H1 (cell line): ENCODE measurements around the gene FANCD2. TPM values are rescaled to one million over a fixed set of nuclear protein-coding genes. Genes with fewer than 3 reads are reported as not detected.

Experiments used
- CTCF ChIA-PET: fragments of 300-600 bp; sonication (Branson Sonifier 250); formaldehyde crosslinking; loops from one replicate; lab custom pipeline; 2021; ENCODE audit not compliant: partially characterized antibody; lab: Charles Lee
- POLR2A ChIA-PET: fragments of 300-600 bp; sonication (Branson Sonifier 250); formaldehyde crosslinking; loops from one replicate; lab custom pipeline; 2021; ENCODE audit warnings: inconsistent platforms; ENCODE audit not compliant: partially characterized antibody; lab: Charles Lee
- DNase-seq, 2 experiments: peaks; one replicate each; pipeline versions ENCODE4 v3.0.0 to v3.0.0-alpha.2; 2010 to 2022; ENCODE audit warnings: low spot score in 2 of 2, low read depth in 1 of 2, mixed read lengths in 1 of 2
- FAIRE-seq: peaks from 2 replicates; lab custom pipeline; 2011; peaks lifted over from hg19 to GRCh38; lab: Jason Lieb, UNC
- H2AFZ ChIP-seq: 2 replicates; pipeline ENCODE4 v1.8.1; 2012; ENCODE audit warnings: low read length, inconsistent platforms
- H2AK5ac ChIP-seq: 2 replicates; pipeline ENCODE4 v1.6.1; 2013; ENCODE audit warnings: low read depth, low read length
- H2BK120ac ChIP-seq: replicated peaks from 2 replicates; pipeline ENCODE3; 2013; ENCODE audit warnings: low read depth, low read length, inconsistent platforms
- H2BK12ac ChIP-seq: 2 replicates; pipeline ENCODE4 v1.6.1; 2013; ENCODE audit warnings: low read depth, low read length
- H2BK15ac ChIP-seq: 2 replicates; pipeline ENCODE4 v1.6.1; 2013; ENCODE audit warnings: low read length
- H2BK20ac ChIP-seq: 2 replicates; pipeline ENCODE4 v1.6.1; 2013; ENCODE audit warnings: low read length
- H2BK5ac ChIP-seq: 2 replicates; pipeline ENCODE4 v1.6.1; 2013; ENCODE audit warnings: low read depth, low read length
- H3K14ac ChIP-seq: 2 replicates; pipeline ENCODE4 v1.6.1; 2013; ENCODE audit warnings: inconsistent platforms; ENCODE audit not compliant: insufficient read length
- H3K18ac ChIP-seq: 2 replicates; pipeline ENCODE4 v1.6.1; 2013; ENCODE audit warnings: low read length; ENCODE audit errors: extremely low read depth
- H3K23ac ChIP-seq: 2 replicates; pipeline ENCODE4 v1.6.1; 2013; ENCODE audit warnings: inconsistent platforms; ENCODE audit not compliant: insufficient read length
- H3K23me2 ChIP-seq: 2 replicates; pipeline ENCODE4 v1.6.1; 2013; ENCODE audit warnings: low read depth, low read length
- H3K27ac ChIP-seq: 2 replicates; pipeline ENCODE4 v1.6.1; 2011; ENCODE audit warnings: low read depth, low read length, inconsistent platforms
- H3K27me3 ChIP-seq, 4 experiments: replicated peaks in 1 of 4; 1 replicate in 1 of 4; 2 replicates in 3 of 4; pipeline versions ENCODE4 v1.6.1 to v1.8.1; 2011 to 2013; ENCODE audit warnings: low read length in 3 of 4, mild to moderate bottlenecking in 3 of 4, inconsistent platforms in 2 of 4, mixed read lengths in 2 of 4, moderate library complexity in 1 of 4; ENCODE audit not compliant: control insufficient read depth in 3 of 4, insufficient read depth in 3 of 4; ENCODE audit errors: extremely low read depth in 1 of 4
- H3K36me3 ChIP-seq, 4 experiments: 2 replicates each; pipeline versions ENCODE4 v1.6.1 to v1.8.1; 2011 to 2013; ENCODE audit warnings: mild to moderate bottlenecking in 4 of 4, low read length in 3 of 4, moderate library complexity in 2 of 4, control low read depth in 1 of 4, inconsistent platforms in 1 of 4; ENCODE audit not compliant: insufficient read depth in 4 of 4, control insufficient read depth in 2 of 4
- H3K4ac ChIP-seq: replicated peaks from 2 replicates; pipeline ENCODE3; 2013; ENCODE audit warnings: low read length, low read depth, mixed read lengths, inconsistent platforms; ENCODE audit not compliant: insufficient read length
- H3K4me1 ChIP-seq, 4 experiments: replicated peaks in 1 of 4; 1 replicate in 1 of 4; 2 replicates in 3 of 4; pipeline versions ENCODE4 v1.6.1 to v1.8.1; 2011 to 2013; ENCODE audit warnings: low read length in 3 of 4, inconsistent platforms in 2 of 4, mixed read lengths in 1 of 4; ENCODE audit not compliant: insufficient read depth in 4 of 4, control insufficient read depth in 3 of 4
- H3K4me2 ChIP-seq, 2 experiments: 2 replicates each; pipeline versions ENCODE4 v1.6.1 to v1.8.1; 2011 to 2013; ENCODE audit warnings: low read depth in 2 of 2, low read length in 2 of 2, control low read depth in 1 of 2, inconsistent platforms in 1 of 2, mild to moderate bottlenecking in 1 of 2; ENCODE audit not compliant: insufficient read depth in 1 of 2
- H3K4me3 ChIP-seq, 4 experiments: fragments of 200-600, 300-600 bp in 1 of 4; sonication (generic), shearing (Covaris generic), sonication (Bioruptor Twin) in 1 of 4; 2 replicates each; pipeline versions ENCODE4 v1.5.1 to v1.8.1; 2011 to 2016; ENCODE audit warnings: low read length in 4 of 4, low read depth in 3 of 4, control low read depth in 2 of 4, inconsistent platforms in 2 of 4, mild to moderate bottlenecking in 2 of 4, mixed read lengths in 1 of 4, moderate library complexity in 1 of 4; ENCODE audit not compliant: insufficient read depth in 2 of 4; ENCODE audit errors: extremely low read depth in 1 of 4
- H3K56ac ChIP-seq: replicated peaks from 2 replicates; pipeline ENCODE3; 2013; ENCODE audit warnings: low read depth, mild to moderate bottlenecking, mixed read lengths, low read length, inconsistent platforms; ENCODE audit not compliant: insufficient read length
- H3K79me1 ChIP-seq: 2 replicates; pipeline ENCODE4 v1.6.1; 2013; ENCODE audit warnings: low read depth, low read length, control low read depth
- H3K79me2 ChIP-seq, 2 experiments: 2 replicates each; pipeline versions ENCODE4 v1.6.1 to v1.8.1; 2012 to 2013; ENCODE audit warnings: low read length in 2 of 2, mild to moderate bottlenecking in 2 of 2, inconsistent platforms in 1 of 2; ENCODE audit not compliant: insufficient read depth in 2 of 2, control insufficient read depth in 1 of 2
- H3K9ac ChIP-seq, 4 experiments: replicated peaks in 1 of 4; 1 replicate in 1 of 4; 2 replicates in 3 of 4; pipeline versions ENCODE4 v1.6.1 to v1.8.1; 2011 to 2013; ENCODE audit warnings: low read depth in 3 of 4, low read length in 3 of 4, control low read depth in 2 of 4, mild to moderate bottlenecking in 2 of 4, moderate library complexity in 2 of 4, inconsistent platforms in 1 of 4; ENCODE audit errors: extremely low read depth in 1 of 4
- H3K9me3 ChIP-seq, 2 experiments: 2 replicates each; pipeline versions ENCODE4 v1.6.1 to v1.8.1; 2012 to 2013; ENCODE audit warnings: mild to moderate bottlenecking in 2 of 2, moderate library complexity in 2 of 2, control low read depth in 1 of 2, inconsistent platforms in 1 of 2, low read depth in 1 of 2, low read length in 1 of 2, mixed read lengths in 1 of 2; ENCODE audit not compliant: insufficient read depth in 2 of 2
- H4K20me1 ChIP-seq, 2 experiments: replicated peaks in 1 of 2; 2 replicates each; pipeline versions ENCODE3 to v1.8.1; 2011 to 2013; ENCODE audit warnings: inconsistent platforms in 2 of 2, low read length in 2 of 2, mild to moderate bottlenecking in 1 of 2; ENCODE audit not compliant: insufficient read depth in 2 of 2, control insufficient read depth in 1 of 2
- H4K5ac ChIP-seq: 2 replicates; pipeline ENCODE4 v1.6.1; 2013; ENCODE audit warnings: low read length, low read depth, mixed read lengths, inconsistent platforms; ENCODE audit not compliant: insufficient read length
- H4K8ac ChIP-seq: 2 replicates; pipeline ENCODE4 v1.8.0; 2013; ENCODE audit warnings: mild to moderate bottlenecking, moderate library complexity, low read length, inconsistent platforms; ENCODE audit not compliant: insufficient read depth; ENCODE audit errors: extremely low read depth
- H4K91ac ChIP-seq: replicated peaks from 2 replicates; pipeline ENCODE3; 2013; ENCODE audit warnings: low read length, mixed read lengths, inconsistent platforms; ENCODE audit not compliant: insufficient read length
- CEBPB ChIP-seq: IDR thresholded peaks from 2 replicates; pipeline ENCODE4 v1.6.1; 2012; ENCODE audit warnings: low read depth, low read length
- CHD1 ChIP-seq: IDR thresholded peaks from 2 replicates; pipeline ENCODE4 v1.6.1; 2012; ENCODE audit warnings: low read depth, low read length, improper control_type of control experiment
- CTCF ChIP-seq, 3 experiments: IDR thresholded peaks; 1 replicate in 2 of 3; 2 replicates in 1 of 3; pipeline versions ENCODE4 v1.5.1 to v1.6.1; 2011; ENCODE audit warnings: low read length in 3 of 3, mild to moderate bottlenecking in 3 of 3, inconsistent platforms in 2 of 3, low read depth in 1 of 3, moderate library complexity in 1 of 3; ENCODE audit not compliant: insufficient read depth in 1 of 3; ENCODE audit errors: control extremely low read depth in 1 of 3
- HDAC2 ChIP-seq, 2 experiments: fragments of 300-600 bp in 1 of 2; sonication (generic) in 1 of 2; IDR thresholded peaks; 2 replicates each; pipeline ENCODE4 v1.6.1; 2011 to 2012; ENCODE audit warnings: low read depth in 2 of 2, low read length in 2 of 2, mild to moderate bottlenecking in 2 of 2, moderate library complexity in 2 of 2, borderline replicate concordance in 1 of 2, inconsistent platforms in 1 of 2
- KDM5A ChIP-seq: fragments of 200-600 bp; IDR thresholded peaks from 2 replicates; pipeline ENCODE4 v1.7.1; 2012; ENCODE audit warnings: mild to moderate bottlenecking, low read length, inconsistent platforms, mixed read lengths
- MAFK ChIP-seq: IDR thresholded peaks from 2 replicates; pipeline ENCODE4 v1.6.1; 2012; ENCODE audit warnings: low read depth, mild to moderate bottlenecking, improper control_type of control experiment, low read length
- POU5F1 ChIP-seq: IDR thresholded peaks from 2 replicates; pipeline ENCODE4 v1.6.1; 2011; ENCODE audit warnings: low read depth, mild to moderate bottlenecking, low read length, moderate library complexity
- RAD21 ChIP-seq, 2 experiments: IDR thresholded peaks in 1 of 2; conservative IDR thresholded peaks in 1 of 2; 2 replicates each; pipeline ENCODE4 v1.6.1; 2011; ENCODE audit warnings: low read depth in 2 of 2, low read length in 2 of 2, improper control_type of control experiment in 1 of 2, inconsistent platforms in 1 of 2, mild to moderate bottlenecking in 1 of 2, moderate library complexity in 1 of 2
- RBBP5 ChIP-seq: IDR thresholded peaks from 2 replicates; pipeline ENCODE4 v1.7.1; 2012; ENCODE audit warnings: low read depth, mild to moderate bottlenecking, inconsistent platforms, low read length, moderate library complexity, borderline replicate concordance
- SUZ12 ChIP-seq: fragments of 200-600 bp; sonication (generic); IDR thresholded peaks from 2 replicates; pipeline ENCODE4 v1.6.1; 2012; ENCODE audit warnings: mild to moderate bottlenecking, inconsistent platforms, low read length, moderate library complexity, mixed read lengths
- WGBS, 2 experiments: shearing (Covaris generic) in 1 of 2; methylation state at CpG; one replicate each; pipeline versions ENCODE4 v1.1.6 to v1.1.7; 2013 to 2015; ENCODE audit warnings: low lambda C conversion rate in 2 of 2, mixed read lengths in 2 of 2, inconsistent platforms in 1 of 2, low coverage in 1 of 2, missing lambda C conversion rate in 1 of 2; ENCODE audit not compliant: insufficient replicate concordance in 2 of 2, insufficient coverage in 1 of 2, insufficient read length in 1 of 2; ENCODE audit errors: extremely low coverage in 1 of 2, missing lambda C conversion rate in 1 of 2; 5-methylcytosine and 5-hydroxymethylcytosine counted together
- polyA plus RNA-seq, 7 experiments: library from polyadenylated mRNA; depleted of rRNA in 3 of 7; stranded (reverse) in 5 of 7; unstranded in 2 of 7; fragments of >200 nt in 5 of 7; fragments of 200-250 nt in 2 of 7; gene quantifications; 1 replicate in 5 of 7; 2 replicates in 1 of 7; 4 replicates in 1 of 7; pipeline versions ENCODE4 v1.2.1 to v1.2.3, GENCODE V29; 2011 to 2013; ENCODE audit warnings: missing spikeins in 2 of 7, mixed read lengths in 2 of 7
- total RNA-seq: library from RNA; stranded (reverse); fragmentation: NEBNext Ultra II Directional; extraction: Animal tissue kit (Norgen Biotek cat#: 25700); gene quantifications from 2 replicates; pipeline ENCODE4 v1.2.1, GENCODE V29; 2021

Gene FANCD2
- total and polyA plus RNA-seq, 2 of the 8 experiments (the other 6 are each of a cell fraction or from before 2014, with no cell fraction given), result 33.1 to 77.8 TPM

GRCh38 chr3:10006762-10007090 lies 19.5 kb upstream of the FANCD2 start:
- Histone ChIP-seq H3K79me1 (peaks cover 2% of the 10 kb centered on the region; the same call in 1 of the 2 replicates), H2BK20ac (no peak overlapping the region), H3K27me3 (no peaks in the 10 kb centered on the region), H2BK120ac (no peak overlapping the region), H2BK12ac (no peak overlapping the region), H2BK5ac (no peak overlapping the region), H3K23ac (no peak overlapping the region), H4K20me1 (peaks cover 15 to 37% of the 10 kb centered on the region in 2 experiments), H3K4me2 (no peak overlapping the region), H3K23me2 (peaks cover 9% of the 10 kb centered on the region), H3K4me1 (peaks cover 0 to 5% (median 3%) of the 10 kb centered on the region in 4 experiments; a peak in 4 of 7 replicates), H3K9me3 (no peaks in the 10 kb centered on the region), H3K79me2 (no peaks in the 10 kb centered on the region), H3K4ac (no peak overlapping the region), H4K91ac (no peak overlapping the region), H3K18ac (no peak overlapping the region), H3K14ac (no peak overlapping the region), H2BK15ac (no peak overlapping the region), H4K8ac (no peak overlapping the region), H3K9ac (no peak overlapping the region), H3K36me3 (0 out of 8 replicates have a peak, but pooled peaks cover 0 to 6% (median 2%) of the 10 kb centered on the region in 4 experiments), H3K4me3 (no peak overlapping the region), H2AFZ (no peak overlapping the region), H3K56ac (no peak overlapping the region), H3K27ac (no peak overlapping the region), H2AK5ac (no peak overlapping the region), H4K5ac (no peak overlapping the region)
- ChIA-PET POLR2A (interaction anchor here (1.2 to 5.0 kb wide), 4 partner anchors 9 to 20 kb away, joined by 4 to 35 read pairs (median 6); partner anchors contain the start of gene EMC3), CTCF (interaction anchor here (0.6 kb wide), 1 partner anchor 10 kb away, joined by 5 read pairs; no protein-coding TSS in a partner anchor)
- FAIRE-seq, result no peak
- 96% methylated on average over 8 of the region's 8 CpGs; no CpG with 5 or more reads in 1 of the 2 experiments for WGBS, 2 experiments
- no peak for DNase-seq
- TF ChIP-seq CTCF (IDR thresholded peaks at IDR 0.05; ENCODE audit: control extremely low read depth in 1 of 3, insufficient read depth in 1 of 3, low read depth in 1 of 3, low read length in 3 of 3) (no peak), KDM5A (no peak), POU5F1 (no peak), RBBP5 (no peak), SUZ12 (no peak), CEBPB (no peak), HDAC2 (IDR thresholded peaks at IDR 0.05; ENCODE audit: borderline replicate concordance in 1 of 2, low read depth in 2 of 2, low read length in 2 of 2) (no peak), MAFK (no peak), CHD1 (no peak), RAD21 (IDR thresholded peaks at IDR 0.05 in 1 of 2, conservative IDR thresholded peaks at IDR 0.05 in 1 of 2; ENCODE audit: low read depth in 2 of 2, low read length in 2 of 2) (no peak)
